Kidney (tissue), 14 donors: ENCODE data around the gene ABCA12. TPM values are rescaled to one million over a fixed set of nuclear protein-coding genes. Genes with fewer than 3 reads are reported as not detected.

Experiments used
- DNase-seq, 5 donors: peaks; one replicate each; pipeline ENCODE4 v3.0.0-alpha.2; 2013 to 2020
- FAIRE-seq: peaks from 2 replicates; lab custom pipeline; 2012; peaks lifted over from hg19 to GRCh38; lab: Jason Lieb, UNC
- H3K27ac ChIP-seq, 2 donors: one replicate each; pipeline ENCODE4 v1.7.0; 2013; ENCODE audit warnings: low read depth in 2 of 2, low read length in 2 of 2, inconsistent platforms in 1 of 2
- H3K27me3 ChIP-seq: one replicate; pipeline ENCODE4 v1.7.1; 2013; ENCODE audit warnings: low read length, inconsistent platforms; ENCODE audit not compliant: control insufficient read depth, insufficient read depth
- H3K36me3 ChIP-seq, 3 donors: one replicate each; pipeline versions ENCODE4 v1.7.0 to v1.7.1; 2013; ENCODE audit warnings: low read length in 3 of 3, control low read depth in 1 of 3, inconsistent platforms in 1 of 3; ENCODE audit not compliant: insufficient read depth in 3 of 3, control insufficient read depth in 2 of 3
- H3K4me1 ChIP-seq, 3 donors: one replicate each; pipeline versions ENCODE4 v1.7.0 to v1.7.1; 2013; ENCODE audit warnings: low read length in 3 of 3, inconsistent platforms in 1 of 3, low read depth in 1 of 3; ENCODE audit not compliant: control insufficient read depth in 2 of 3, insufficient read depth in 2 of 3
- H3K4me3 ChIP-seq, 3 donors: one replicate each; pipeline versions ENCODE4 v1.7.0 to v1.8.1; 2013; ENCODE audit warnings: low read length in 3 of 3, control low read depth in 1 of 3, inconsistent platforms in 1 of 3
- H3K9ac ChIP-seq, 3 donors: one replicate each; pipeline versions ENCODE4 v1.7.0 to v1.7.1; 2013; ENCODE audit warnings: low read length in 3 of 3, control low read depth in 1 of 3, inconsistent platforms in 1 of 3
- H3K9me3 ChIP-seq, 3 donors: one replicate each; pipeline versions ENCODE4 v1.7.0 to v1.7.1; 2013; ENCODE audit warnings: low read length in 3 of 3, control low read depth in 1 of 3, inconsistent platforms in 1 of 3; ENCODE audit not compliant: control insufficient read depth in 2 of 3, insufficient read depth in 1 of 3
- intact Hi-C: fragments of 100-400 bp; cut with DNase I; formaldehyde crosslinking; loops from one replicate; pipeline ENCODE4 v1.11.1; 2022
- polyA plus RNA-seq: library from polyadenylated mRNA; stranded (reverse); fragments of 350-450 nt; fragmentation: Illumina TruSeq; extraction: RNeasy Lipid Tissue Mini Kit (QIAGEN cat#74804); gene quantifications from one replicate; pipeline ENCODE4 v1.2.3, GENCODE V29; 2014; ENCODE audit warnings: low read depth, low replicate concordance; ENCODE audit not compliant: insufficient read depth
- total RNA-seq: library from RNA; stranded (reverse); fragmentation: NEBNext Ultra II Directional; extraction: Animal tissue kit (Norgen Biotek cat#: 25700); gene quantifications from one replicate; pipeline ENCODE4 v1.2.1, GENCODE V29; 2021
- TF ChIP-seq, protein P1 (sequence below): IDR thresholded peaks from 3 replicates; pipeline ENCODE4 v1.5.1; 2012; ENCODE audit warnings: mild to moderate bottlenecking, moderate library complexity, borderline replicate concordance; ENCODE audit not compliant: insufficient read depth; ENCODE audit errors: extremely low read depth
- donor health status: control.
- donor health status: control.
- donor health status: control.
- donor health status: control.
- donor health status: control.
- donor health status: DM: yes; HTN: yes; CAD: no.
- donor health status: Normal renal cell carcinoma (clear cell type).

The ABCA12 gene
- total and polyA plus RNA-seq, 2 donors from 2014 or later: 0.37 to 3.0 TPM

DNA sequence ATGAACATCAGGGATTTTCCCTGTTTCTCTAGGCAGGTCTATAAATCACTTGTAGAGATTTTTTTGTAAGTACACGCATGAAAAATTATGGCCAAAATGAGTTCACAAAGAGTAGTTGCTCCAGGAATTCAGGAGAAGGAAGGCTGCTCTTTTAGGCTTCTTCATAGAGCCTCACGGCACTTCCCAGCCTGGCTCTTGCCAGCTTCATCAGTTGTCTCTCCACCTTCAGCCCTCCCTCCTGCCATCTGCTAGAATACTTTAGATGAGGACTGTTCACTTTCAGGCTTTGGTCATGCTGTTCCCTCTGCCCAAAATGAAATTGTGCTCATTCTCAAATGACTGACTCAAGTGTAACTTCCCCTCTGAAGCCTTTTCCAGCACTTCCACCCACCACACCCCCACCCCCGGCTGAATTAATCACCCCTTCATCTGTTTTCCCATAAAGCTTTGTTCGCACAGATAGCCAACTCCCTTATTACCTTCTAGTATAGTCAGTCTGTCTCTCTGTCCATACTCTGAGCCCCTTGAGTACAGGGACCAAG, 1.8 kb upstream of the ABCA12 start:
- H3K4me3 ChIP-seq: no peak overlapping the region
- no peaks in the 10 kb centered on the region for H3K27me3 ChIP-seq
- intact Hi-C loops: no loop called here
- DNase-seq (no peak), FAIRE-seq (no peak)
- no peaks in the 10 kb centered on the region for H3K4me1 ChIP-seq
- TF ChIP-seq, protein P1, sequence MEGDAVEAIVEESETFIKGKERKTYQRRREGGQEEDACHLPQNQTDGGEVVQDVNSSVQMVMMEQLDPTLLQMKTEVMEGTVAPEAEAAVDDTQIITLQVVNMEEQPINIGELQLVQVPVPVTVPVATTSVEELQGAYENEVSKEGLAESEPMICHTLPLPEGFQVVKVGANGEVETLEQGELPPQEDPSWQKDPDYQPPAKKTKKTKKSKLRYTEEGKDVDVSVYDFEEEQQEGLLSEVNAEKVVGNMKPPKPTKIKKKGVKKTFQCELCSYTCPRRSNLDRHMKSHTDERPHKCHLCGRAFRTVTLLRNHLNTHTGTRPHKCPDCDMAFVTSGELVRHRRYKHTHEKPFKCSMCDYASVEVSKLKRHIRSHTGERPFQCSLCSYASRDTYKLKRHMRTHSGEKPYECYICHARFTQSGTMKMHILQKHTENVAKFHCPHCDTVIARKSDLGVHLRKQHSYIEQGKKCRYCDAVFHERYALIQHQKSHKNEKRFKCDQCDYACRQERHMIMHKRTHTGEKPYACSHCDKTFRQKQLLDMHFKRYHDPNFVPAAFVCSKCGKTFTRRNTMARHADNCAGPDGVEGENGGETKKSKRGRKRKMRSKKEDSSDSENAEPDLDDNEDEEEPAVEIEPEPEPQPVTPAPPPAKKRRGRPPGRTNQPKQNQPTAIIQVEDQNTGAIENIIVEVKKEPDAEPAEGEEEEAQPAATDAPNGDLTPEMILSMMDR: no peak
- no peak overlapping the region for H3K9ac ChIP-seq
- no peaks in the 10 kb centered on the region for H3K36me3 ChIP-seq
- no peak overlapping the region for H3K27ac ChIP-seq
- H3K9me3 ChIP-seq: no peaks in the 10 kb centered on the region

DNA sequence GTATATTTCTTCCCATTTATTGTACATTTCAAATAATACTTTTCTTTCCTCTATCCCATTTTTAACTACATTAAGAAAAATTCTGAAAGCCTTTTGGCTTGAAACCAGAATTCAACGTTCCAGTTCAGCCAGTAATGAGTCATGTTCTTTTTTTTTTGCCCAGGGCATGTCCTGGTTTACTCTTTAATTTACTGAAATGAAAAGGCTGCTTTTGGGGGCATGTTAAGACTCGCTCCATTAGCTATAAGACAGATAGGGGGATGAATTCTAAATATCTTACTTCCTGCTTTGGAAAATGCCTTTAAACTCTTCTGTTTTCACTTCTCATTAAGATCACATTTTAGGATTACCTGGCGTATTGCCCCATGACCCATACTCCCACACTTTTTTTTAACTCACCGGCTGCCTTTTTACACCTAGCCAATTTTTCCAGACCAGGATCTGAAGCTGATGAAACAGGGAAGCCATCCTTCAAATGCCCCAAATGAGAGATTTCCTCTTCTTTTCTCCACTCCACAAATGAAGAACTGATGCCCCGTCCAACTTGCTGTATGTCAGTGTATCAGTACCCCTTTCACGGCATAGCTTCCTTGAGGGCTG, 585 bp downstream of the ABCA12 start:
- no peak for FAIRE-seq
- intact Hi-C loops: no loop called here
- no peaks in the 10 kb centered on the region for H3K36me3 ChIP-seq
- no peak overlapping the region for H3K27ac ChIP-seq
- peak in 2 of 5 donors; percentile 33 to 39 for DNase-seq
- no peaks in the 10 kb centered on the region for H3K27me3 ChIP-seq
- H3K9ac ChIP-seq: no peak overlapping the region
- H3K4me3 ChIP-seq: no peak overlapping the region
- H3K9me3 ChIP-seq: no peaks in the 10 kb centered on the region
- TF ChIP-seq, protein P1: no peak
- H3K4me1 ChIP-seq: no peaks in the 10 kb centered on the region

DNA sequence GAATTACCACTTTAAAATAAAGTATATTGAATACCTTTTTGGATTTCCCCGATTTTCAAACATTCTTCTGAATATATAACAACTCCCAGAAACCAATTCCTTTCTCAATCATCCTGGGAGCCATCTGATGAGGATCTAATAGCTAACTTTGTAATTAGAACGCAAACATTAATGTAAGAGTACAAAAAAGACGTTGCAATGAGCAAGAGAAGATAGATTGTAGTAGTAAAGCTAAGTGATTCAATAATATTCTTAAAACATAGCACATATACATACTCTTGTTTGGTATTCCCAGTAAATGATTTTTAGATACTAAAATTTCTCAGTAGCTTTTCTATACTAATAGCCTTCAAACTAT, 1.1 kb downstream of the ABCA12 start:
- Histone ChIP-seq H3K9ac (no peak overlapping the region), H3K4me1 (no peaks in the 10 kb centered on the region), H3K27me3 (no peaks in the 10 kb centered on the region), H3K27ac (no peak overlapping the region), H3K4me3 (no peak overlapping the region), H3K36me3 (no peaks in the 10 kb centered on the region), H3K9me3 (no peaks in the 10 kb centered on the region)
- FAIRE-seq (no peak), DNase-seq (no peak)
- TF ChIP-seq, protein P1: no peak
- intact Hi-C loops: no loop called here
